ENCODE measurements around the gene FRMD4B.
A peak's percentile ranks its signal among the peaks of the same experiment; 100 is the strongest.

FRMD4B gene

GRCh38 chr3:69405067-69405466 lies 19.2 kb upstream of the FRMD4B start:
- DNase-seq (ENCODE audit: low read depth), result no peak

- no peak for DNase-seq (ENCODE audit: low read depth)
Observed at GRCh38 chr3:69403454-69403853, 17.6 kb upstream of the FRMD4B start.

GRCh38 chr3:69400683-69401082 lies 14.8 kb upstream of the FRMD4B start:
- no peak for DNase-seq (ENCODE audit: low read depth)

GRCh38 chr3:69392850-69393249 lies 7.0 kb upstream of the FRMD4B start:
- DNase-seq (ENCODE audit: low read depth), result no peak

- DNase-seq (ENCODE audit: low read depth), result no peak
Observed at GRCh38 chr3:69392415-69392814, 6.5 kb upstream of the FRMD4B start.

- DNase-seq (ENCODE audit: low read depth), result no peak
Observed at GRCh38 chr3:69391554-69391953, 5.7 kb upstream of the FRMD4B start.

- no peak for DNase-seq (ENCODE audit: low read depth)
Observed at GRCh38 chr3:69390771-69391170, 4.9 kb upstream of the FRMD4B start.

GRCh38 chr3:69389520-69390248 lies 3.8 kb upstream of the FRMD4B start:
- no peak for DNase-seq (ENCODE audit: low read depth)

GRCh38 chr3:69388241-69388640 lies 2.4 kb upstream of the FRMD4B start:
- DNase-seq (ENCODE audit: low read depth), result no peak

GRCh38 chr3:69386556-69387385 lies 883 bp upstream of the FRMD4B start:
- no peak for DNase-seq (ENCODE audit: low read depth)

GRCh38 chr3:69385123-69385722 lies 665 bp downstream of the FRMD4B start:
- DNase-seq (ENCODE audit: low read depth), result no peak

- no peak for DNase-seq (ENCODE audit: low read depth)
Observed at GRCh38 chr3:69384326-69384725, 1.6 kb downstream of the FRMD4B start.

- DNase-seq (ENCODE audit: low read depth), result no peak
Observed at GRCh38 chr3:69379661-69380060, 6.2 kb downstream of the FRMD4B start.

- DNase-seq (ENCODE audit: low read depth), result no peak
Observed at GRCh38 chr3:69378112-69378802, 7.6 kb downstream of the FRMD4B start.

GRCh38 chr3:69377262-69377661 lies 8.6 kb downstream of the FRMD4B start:
- DNase-seq (ENCODE audit: low read depth), result no peak

- no peak for DNase-seq (ENCODE audit: low read depth)
Observed at GRCh38 chr3:69376731-69377130, 9.2 kb downstream of the FRMD4B start.

GRCh38 chr3:69371816-69372215 lies 14.1 kb downstream of the FRMD4B start:
- DNase-seq (ENCODE audit: low read depth), result no peak

- no peak for DNase-seq (ENCODE audit: low read depth)
Observed at GRCh38 chr3:69370901-69371301, 15.0 kb downstream of the FRMD4B start.

- peak; percentile 55 for DNase-seq (ENCODE audit: low read depth)
Observed at GRCh38 chr3:69370156-69370883, 15.6 kb downstream of the FRMD4B start.

GRCh38 chr3:69368129-69368741 lies 17.7 kb downstream of the FRMD4B start:
- DNase-seq (ENCODE audit: low read depth), result no peak

- DNase-seq (ENCODE audit: low read depth), result no peak
Observed at GRCh38 chr3:69367586-69367985, 18.3 kb downstream of the FRMD4B start.

Data from HS-27A (cell line).